IMR-90 (cell line): ENCODE data around the gene SENP5. TPM values are rescaled to one million over a fixed set of nuclear protein-coding genes. Genes with fewer than 3 reads are reported as not detected.

Experiments
- ATAC-seq: fragments of 200-7000 bp; cut with Tn5 transposase; 2 replicates; pipeline ENCODE4 v1.9.1; 2020; ENCODE audit warnings: low read depth, mild to moderate bottlenecking, moderate library complexity
- BruUV-seq: library from RNA; stranded (reverse); fragments of 400-500 nt; replicated peaks from 2 replicates; lab custom pipeline; 2021; lab: Mats Ljungman, UMichigan
- CTCF ChIA-PET: fragments of 300-600 bp; formaldehyde crosslinking; extraction: SDS; loops from one replicate; lab custom pipeline; 2021; ENCODE audit warnings: antibody characterized with exemption; lab: Yijun Ruan, JAX
- POLR2A ChIA-PET: fragments of 300-600 bp; sonication (Branson Sonifier 250); formaldehyde crosslinking; loops from one replicate; lab custom pipeline; 2022; ENCODE audit warnings: antibody characterized with exemption; ENCODE audit not compliant: unreplicated experiment; lab: Charles Lee
- DNase-seq: peaks from one replicate; pipeline ENCODE4 v3.0.0; 2013
- H2AFZ ChIP-seq: replicated peaks from 2 replicates; pipeline ENCODE3; 2013; ENCODE audit warnings: low read length, mild to moderate bottlenecking; ENCODE audit not compliant: poor library complexity
- H2AK5ac ChIP-seq: 2 replicates; pipeline ENCODE4 v1.6.1; 2013; ENCODE audit warnings: low read depth, low read length, inconsistent platforms
- H2AK9ac ChIP-seq: replicated peaks from 2 replicates; pipeline ENCODE3; 2013; ENCODE audit warnings: mild to moderate bottlenecking, low read depth, low read length, moderate library complexity; ENCODE audit not compliant: poor library complexity
- H2BK120ac ChIP-seq: 2 replicates; pipeline ENCODE4 v1.6.1; 2013; ENCODE audit warnings: low read depth, low read length, inconsistent platforms
- H2BK15ac ChIP-seq: 3 replicates; pipeline ENCODE4 v1.6.1; 2013; ENCODE audit warnings: low read depth, low read length, inconsistent platforms
- H2BK20ac ChIP-seq: 2 replicates; pipeline ENCODE4 v1.6.1; 2013; ENCODE audit warnings: low read depth, mild to moderate bottlenecking, inconsistent platforms, low read length, moderate library complexity
- H2BK5ac ChIP-seq: 2 replicates; pipeline ENCODE4 v1.6.1; 2013; ENCODE audit warnings: mild to moderate bottlenecking, low read depth, low read length, inconsistent platforms; ENCODE audit not compliant: poor library complexity, severe bottlenecking
- H3K14ac ChIP-seq: replicated peaks from 2 replicates; pipeline ENCODE4 v1.6.1; 2013; ENCODE audit warnings: low read depth, low read length, inconsistent platforms
- H3K18ac ChIP-seq: 2 replicates; pipeline ENCODE4 v1.6.1; 2013; ENCODE audit warnings: low read depth, low read length, control low read depth
- H3K23ac ChIP-seq: 2 replicates; pipeline ENCODE4 v1.6.1; 2013; ENCODE audit warnings: low read depth, low read length, inconsistent platforms
- H3K27ac ChIP-seq: 2 replicates; pipeline ENCODE4 v1.5.1; 2013; ENCODE audit warnings: mild to moderate bottlenecking, control low read depth, low read length; ENCODE audit not compliant: insufficient read depth
- H3K27me3 ChIP-seq: 2 replicates; pipeline ENCODE4 v1.6.1; 2013; ENCODE audit warnings: low read length; ENCODE audit not compliant: control insufficient read depth, insufficient read depth
- H3K36me3 ChIP-seq: 2 replicates; pipeline ENCODE4 v1.6.1; 2013; ENCODE audit warnings: low read length, mixed read lengths; ENCODE audit not compliant: control insufficient read depth, insufficient read depth
- H3K4ac ChIP-seq: 2 replicates; pipeline ENCODE4 v1.6.1; 2013; ENCODE audit warnings: low read depth, low read length, inconsistent platforms
- H3K4me1 ChIP-seq: 2 replicates; pipeline ENCODE4 v1.6.1; 2013; ENCODE audit warnings: low read length, mixed read lengths; ENCODE audit not compliant: control insufficient read depth, insufficient read depth
- H3K4me2 ChIP-seq: 2 replicates; pipeline ENCODE4 v1.6.1; 2013; ENCODE audit warnings: low read depth, mild to moderate bottlenecking, control low read depth, low read length, moderate library complexity
- H3K4me3 ChIP-seq: 2 replicates; pipeline ENCODE4 v1.5.1; 2013; ENCODE audit warnings: low read depth, mild to moderate bottlenecking, control low read depth, low read length, moderate library complexity; ENCODE audit not compliant: insufficient read depth
- H3K56ac ChIP-seq: 2 replicates; pipeline ENCODE4 v1.6.1; 2013; ENCODE audit warnings: low read length, inconsistent platforms; ENCODE audit not compliant: insufficient read depth; ENCODE audit errors: extremely low read depth
- H3K79me1 ChIP-seq, 2 experiments: 2 replicates each; pipeline ENCODE4 v1.6.1; 2013; ENCODE audit warnings: low read length in 2 of 2, inconsistent platforms in 1 of 2, low read depth in 1 of 2
- H3K9ac ChIP-seq: 2 replicates; pipeline ENCODE4 v1.6.1; 2013; ENCODE audit warnings: low read depth, low read length, control low read depth
- H3K9me1 ChIP-seq: 2 replicates; pipeline ENCODE4 v1.6.1; 2013; ENCODE audit warnings: low read length, inconsistent platforms; ENCODE audit not compliant: insufficient read depth
- H3K9me3 ChIP-seq: 2 replicates; pipeline ENCODE4 v1.6.1; 2013; ENCODE audit warnings: low read length; ENCODE audit not compliant: control insufficient read depth, insufficient read depth
- H4K20me1 ChIP-seq: 2 replicates; pipeline ENCODE4 v1.6.1; 2013; ENCODE audit warnings: low read length, inconsistent platforms; ENCODE audit not compliant: insufficient read depth
- H4K5ac ChIP-seq: 2 replicates; pipeline ENCODE4 v1.6.1; 2013; ENCODE audit warnings: mild to moderate bottlenecking, low read depth, low read length, control low read depth
- H4K8ac ChIP-seq, 2 experiments: 2 replicates each; pipeline ENCODE4 v1.6.1; 2013; ENCODE audit warnings: low read depth in 2 of 2, low read length in 2 of 2, control low read depth in 1 of 2, inconsistent platforms in 1 of 2
- H4K91ac ChIP-seq: 2 replicates; pipeline ENCODE4 v1.6.1; 2013; ENCODE audit warnings: low read depth, low read length, inconsistent platforms; ENCODE audit not compliant: insufficient read depth
- CEBPB ChIP-seq: IDR thresholded peaks from 2 replicates; pipeline ENCODE4 v1.6.1; 2012; ENCODE audit warnings: low read depth, low read length, improper control_type of control experiment
- CHD1 ChIP-seq: IDR thresholded peaks from 2 replicates; pipeline ENCODE4 v1.6.1; 2012; ENCODE audit warnings: low read depth, low read length, improper control_type of control experiment
- CTCF ChIP-seq: conservative IDR thresholded peaks from 2 replicates; pipeline ENCODE4 v1.5.1; 2012; ENCODE audit warnings: mild to moderate bottlenecking, low read depth, low read length, improper control_type of control experiment
- ELK1 ChIP-seq: fragments of 150-350 bp; IDR thresholded peaks from 2 replicates; pipeline ENCODE4 v1.6.1; 2016; ENCODE audit warnings: low read depth, mild to moderate bottlenecking, low read length, moderate library complexity, borderline replicate concordance
- FOS ChIP-seq: fragments of 150-350 bp; IDR thresholded peaks from 2 replicates; pipeline ENCODE4 v1.6.1; 2016; ENCODE audit warnings: low read depth, low read length
- MAFK ChIP-seq: IDR thresholded peaks from 2 replicates; pipeline ENCODE4 v1.6.1; 2012; ENCODE audit warnings: low read depth, low read length, improper control_type of control experiment
- MAZ ChIP-seq: IDR thresholded peaks from 2 replicates; pipeline ENCODE4 v1.6.1; 2012; ENCODE audit warnings: low read depth, mild to moderate bottlenecking, low read length, improper control_type of control experiment, moderate library complexity, borderline replicate concordance
- MXI1 ChIP-seq: IDR thresholded peaks from 2 replicates; pipeline ENCODE4 v1.6.1; 2012; ENCODE audit warnings: low read depth, mild to moderate bottlenecking, low read length, moderate library complexity, borderline replicate concordance
- NFE2L2 ChIP-seq: fragments of 150-350 bp; IDR thresholded peaks from 2 replicates; pipeline ENCODE4 v1.6.1; 2016; ENCODE audit warnings: low read depth, mild to moderate bottlenecking, low read length
- POLR2A ChIP-seq: IDR thresholded peaks from 2 replicates; pipeline ENCODE4 v1.6.1; 2012; ENCODE audit warnings: mild to moderate bottlenecking, low read depth, low read length
- RAD21 ChIP-seq: IDR thresholded peaks from 2 replicates; pipeline ENCODE4 v1.6.1; 2012; ENCODE audit warnings: low read length, improper control_type of control experiment
- RCOR1 ChIP-seq: IDR thresholded peaks from 2 replicates; pipeline ENCODE4 v1.6.1; 2012; ENCODE audit warnings: mild to moderate bottlenecking, low read length, improper control_type of control experiment; ENCODE audit not compliant: insufficient replicate concordance
- RFX5 ChIP-seq: IDR thresholded peaks from 2 replicates; pipeline ENCODE4 v1.8.0; 2012; ENCODE audit warnings: low read depth, mild to moderate bottlenecking, low read length, moderate library complexity
- SMC3 ChIP-seq: fragments of 150-350 bp; IDR thresholded peaks from 2 replicates; pipeline ENCODE4 v1.6.1; 2016; ENCODE audit warnings: low read depth, mild to moderate bottlenecking, antibody characterized with exemption, low read length, moderate library complexity
- USF2 ChIP-seq: fragments of 150-350 bp; IDR thresholded peaks from 2 replicates; pipeline ENCODE4 v1.6.1; 2017; ENCODE audit warnings: mild to moderate bottlenecking, antibody characterized with exemption, low read length, low read depth
- WGBS, 2 experiments: methylation state at CpG; one replicate each; pipeline versions ENCODE4 v1.1.5 to v1.1.7; 2013; ENCODE audit warnings: missing lambda C conversion rate in 2 of 2; ENCODE audit not compliant: insufficient read length in 1 of 2; ENCODE audit errors: extremely low coverage in 2 of 2; 5-methylcytosine and 5-hydroxymethylcytosine counted together
- dilution Hi-C: fragments of 300-500 bp; cut with HindIII; formaldehyde crosslinking; loops from one replicate; pipeline ENCODE4 v1.14.3; 2018; ENCODE audit warnings: low sequenced_read_pairs; ENCODE audit not compliant: unreplicated experiment
- in situ Hi-C: fragments of 300-500 bp; cut with MboI; formaldehyde crosslinking; loops from 3 replicates; pipeline ENCODE4 v1.14.3; 2019; ENCODE audit warnings: low sequenced_read_pairs, inconsistent platforms, mixed read lengths
- intact Hi-C: fragments of 100-400 bp; cut with micrococcal nuclease; formaldehyde crosslinking; loops from 2 replicates; pipeline ENCODE4 v1.10.0; 2022
- polyA plus RNA-seq, 3 experiments: library from polyadenylated mRNA; depleted of rRNA; stranded (reverse); fragments of >200 nt; gene quantifications; 2 replicates each; pipeline ENCODE4 v1.2.3, GENCODE V29; 2012; ENCODE audit warnings: low replicate concordance in 1 of 3
- total RNA-seq: library from RNA; depleted of rRNA; stranded (reverse); fragments of >200 nt; gene quantifications from 2 replicates; pipeline ENCODE4 v1.2.3, GENCODE V29; 2012

Gene SENP5
- total and polyA plus RNA-seq, 2 of the 4 experiments (the other 2 are of a cell fraction), result 7.4 to 44.4 TPM

DNA sequence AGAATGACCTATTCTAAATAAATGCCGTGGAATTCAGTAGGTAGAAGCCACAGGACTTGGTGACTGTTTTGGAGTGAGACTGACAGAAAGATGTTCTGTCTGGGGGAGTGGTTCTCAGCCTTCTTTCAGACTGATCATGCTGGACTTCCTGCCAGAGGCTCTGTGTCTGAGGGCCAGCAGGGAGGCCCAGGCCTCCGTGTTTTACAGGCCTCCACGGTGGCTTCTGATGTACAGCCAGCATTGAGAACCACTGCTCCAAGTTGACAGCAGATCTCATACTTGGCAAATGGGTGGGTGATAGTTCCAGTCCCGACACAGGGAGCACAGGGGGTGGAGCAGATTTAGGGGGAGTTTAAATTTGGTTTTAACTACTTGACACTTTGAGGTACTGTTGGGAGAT, 107.6 kb downstream of the SENP5 start:
- no peak overlapping the region for H2BK120ac ChIP-seq

More for the DNA sequence above, 107.6 kb downstream of the SENP5 start:
- intact Hi-C loops (no loop called here), dilution Hi-C loops (no loop called here), in situ Hi-C loops (loop anchor here (10.0 kb wide), 1 partner anchor 209 kb away; no protein-coding TSS in a partner anchor)
- Histone ChIP-seq H3K4me1 (no peaks in the 10 kb centered on the region), H4K8ac (no peak overlapping the region), H4K5ac (no peak overlapping the region), H3K14ac (no peak overlapping the region), H3K79me1 (no peaks in the 10 kb centered on the region), H3K56ac (no peak overlapping the region), H3K4me3 (no peak overlapping the region), H4K20me1 (no peaks in the 10 kb centered on the region), H2AFZ (peak overlapping the region; percentile 51), H3K9me3 (no peaks in the 10 kb centered on the region), H2BK15ac (no peak overlapping the region), H3K9me1 (no peaks in the 10 kb centered on the region), H3K4me2 (no peak overlapping the region), H3K18ac (no peak overlapping the region), H2BK20ac (no peak overlapping the region), H3K23ac (no peak overlapping the region), H3K27ac (no peak overlapping the region), H4K91ac (no peak overlapping the region), H3K4ac (no peak overlapping the region), H3K36me3 (no peaks in the 10 kb centered on the region), H3K9ac (no peak overlapping the region), H3K27me3 (peaks cover 5% of the 10 kb centered on the region; the same call in 1 of the 2 replicates), H2AK9ac (no peak overlapping the region), H2BK5ac (no peak overlapping the region), H2AK5ac (no peak overlapping the region)
- ATAC-seq, result no peak
- no TSS peak for BruUV-seq
- TF ChIP-seq USF2 (no peak), CTCF (no peak), RAD21 (no peak), NFE2L2 (no peak), RCOR1 (no peak), CHD1 (no peak), FOS (no peak), MXI1 (no peak), MAZ (no peak), CEBPB (no peak), MAFK (no peak), RFX5 (no peak), ELK1 (no peak), POLR2A (no peak), SMC3 (no peak)
- ChIA-PET POLR2A (no interaction called here), CTCF (no interaction called here)
- 90% methylated on average over 2 of the region's 4 CpGs; no CpG with 5 or more reads in 1 of the 2 experiments for WGBS, 2 experiments
- no peak for DNase-seq
